HG03159 (cell line): Measurements from ENCODE around the gene OR12D3.
"Not testable (repeated sequence)": the region's sequence is repeated elsewhere in the genome, so short reads cannot be mapped to it uniquely, and the experiment has no call there.

Experiments
- ATAC-seq: cut with Tn5 transposase; IDR thresholded peaks from one replicate; pipeline ENCODE4 v1.9.1; 2021; ENCODE audit warnings: mild to moderate bottlenecking, moderate library complexity; ENCODE audit not compliant: unreplicated experiment

Gene OR12D3

GRCh38 chr6:29375191-29375590, at the start of gene OR12D3:
Gene OR12D3 (minus strand): TSS chr6:29375291. CDS start chr6:29375287, 4 bp downstream.
- no peak for ATAC-seq

DNA sequence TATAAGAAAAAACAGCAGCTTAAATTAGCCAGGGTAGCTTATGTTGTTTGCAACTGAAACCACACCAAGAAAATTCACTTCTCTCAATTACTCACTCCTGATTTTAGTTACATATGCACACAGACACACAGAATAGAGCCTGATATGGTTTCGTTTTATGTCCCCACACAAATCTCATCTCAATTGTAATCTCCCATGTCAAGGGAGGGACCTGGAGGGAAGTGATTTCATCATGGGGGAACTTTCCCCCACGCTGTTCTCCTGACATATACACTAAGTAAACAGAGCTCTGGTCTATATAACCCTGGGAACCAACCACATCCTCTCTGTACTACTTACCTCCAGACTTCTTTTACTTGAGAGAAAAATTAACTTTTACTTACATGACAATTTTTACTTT, 49.5 kb upstream of the OR12D3 start:
- no peak for ATAC-seq

GRCh38 chr6:29424168-29424567, 49.1 kb upstream of the OR12D3 start:
- ATAC-seq: no peak

- ATAC-seq: no peak
Observed at GRCh38 chr6:29419516-29419915, 44.4 kb upstream of the OR12D3 start.

DNA sequence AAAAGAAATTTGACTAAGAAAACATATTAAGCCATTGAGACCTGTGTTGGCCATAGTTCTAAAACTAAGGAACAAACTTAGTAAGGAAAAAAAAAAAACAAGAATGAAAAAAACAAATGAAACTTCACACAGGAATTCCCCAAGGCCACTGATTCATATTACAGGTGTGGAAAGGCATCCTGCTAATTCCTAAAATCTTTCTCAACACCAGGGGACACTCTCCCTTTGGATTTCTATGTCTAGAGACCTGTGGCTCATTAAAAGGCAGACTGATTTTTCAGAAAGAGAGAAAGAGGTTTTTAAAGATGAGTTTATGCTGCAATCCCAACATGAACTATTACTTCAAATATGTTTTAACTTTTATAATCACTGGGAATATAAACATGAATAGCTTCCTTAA, 39.5 kb upstream of the OR12D3 start, which contains the start of gene OR12D1:
Gene OR12D1 (plus strand): TSS at position 341 of the 400 bp plus-strand sequence.
- ATAC-seq: no peak

- no peak for ATAC-seq
Observed at GRCh38 chr6:29403801-29404200, 28.7 kb upstream of the OR12D3 start.

DNA sequence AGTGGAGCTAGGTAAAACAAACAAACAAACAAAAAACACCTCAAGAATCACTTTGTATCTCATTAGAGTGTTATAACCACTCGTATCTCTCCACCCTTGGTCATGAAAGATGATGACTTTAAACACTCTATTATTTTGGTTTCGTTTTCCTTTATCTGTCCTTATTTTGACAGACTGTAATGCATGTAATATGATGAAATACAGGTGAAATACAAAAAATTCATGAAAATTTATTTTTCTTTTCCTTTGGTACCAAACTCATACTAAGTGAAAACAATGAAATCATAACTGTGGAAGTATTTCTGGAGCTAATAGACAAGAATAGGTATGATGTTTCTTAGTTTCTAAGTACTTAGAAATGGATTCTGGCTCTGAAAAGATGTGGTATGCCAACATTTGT, 24.4 kb upstream of the OR12D3 start:
- ATAC-seq: no peak

DNA sequence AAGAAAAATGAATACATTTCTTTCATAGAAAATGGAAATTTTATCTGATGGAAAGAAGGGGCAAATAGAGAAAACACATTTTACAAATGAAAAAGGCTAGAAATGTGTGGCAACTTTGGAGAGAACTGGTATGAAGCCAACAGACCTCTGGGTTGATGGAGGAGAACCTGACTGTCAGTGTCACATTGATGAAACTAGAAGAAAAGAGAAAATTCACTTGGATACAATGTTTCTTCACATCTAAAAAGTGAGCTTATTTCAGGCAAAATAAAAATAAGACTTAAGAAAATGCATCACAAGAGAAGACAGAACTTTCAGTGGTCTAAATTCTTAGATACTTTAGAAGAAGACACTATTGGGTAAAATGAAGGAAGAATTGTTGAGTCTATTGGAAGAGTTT, 20.2 kb upstream of the OR12D3 start, which contains the start of gene OR12D2:
Gene OR12D2 (plus strand): TSS at position 301 of the 400 bp plus-strand sequence. CDS start 1,069 bp downstream, outside the sequence.
- ATAC-seq: no peak

DNA sequence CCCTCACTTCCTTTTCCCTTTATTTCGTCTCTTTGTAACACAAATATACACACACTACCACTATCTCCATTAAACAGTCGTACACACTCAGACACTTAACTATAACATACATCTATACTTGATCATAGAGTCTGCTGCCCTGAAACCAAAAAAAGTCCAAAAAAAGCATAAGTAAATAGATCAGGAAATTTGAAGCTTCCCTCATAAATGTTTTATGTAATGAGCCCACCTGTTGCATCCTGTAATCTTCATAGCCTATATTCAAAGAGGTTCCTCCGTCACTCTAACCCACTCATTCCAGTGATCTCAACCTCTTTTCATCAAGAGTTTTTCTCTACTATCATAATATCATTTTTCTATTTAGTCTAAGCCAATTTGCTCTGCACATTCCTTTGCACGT, 13.4 kb upstream of the OR12D3 start:
- ATAC-seq: no peak

GRCh38 chr6:29376003-29376402, 912 bp upstream of the OR12D3 start:
- no peak for ATAC-seq

GRCh38 chr6:29368765-29369164, 6.3 kb downstream of the OR12D3 start, which contains the start of gene OR5V1:
Gene OR5V1 (minus strand): TSS chr6:29368865. CDS start chr6:29356195, 12,670 bp downstream.
- ATAC-seq: no peak

GRCh38 chr6:29355603-29356002, 19.5 kb downstream of the OR12D3 start:
- ATAC-seq: no peak

DNA sequence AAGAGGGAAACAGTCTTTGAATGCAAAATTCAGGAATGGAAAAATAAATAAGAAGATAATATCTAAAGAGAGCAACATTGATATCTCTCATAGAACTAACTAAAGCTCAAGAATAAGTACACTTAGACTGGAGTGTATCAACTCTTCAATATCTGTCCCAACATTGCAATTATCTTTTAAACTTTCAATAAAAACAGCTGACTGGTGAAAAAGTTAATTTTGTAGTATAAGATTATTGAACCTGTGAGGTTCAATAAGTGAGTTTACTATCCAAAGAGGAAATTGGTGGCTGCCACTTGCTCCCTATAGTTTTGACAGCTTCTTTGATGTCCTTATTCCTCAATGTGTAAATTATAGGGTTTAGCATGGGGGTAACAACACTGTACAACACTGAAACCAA, 20.1 kb downstream of the OR12D3 start:
- no peak for ATAC-seq

DNA sequence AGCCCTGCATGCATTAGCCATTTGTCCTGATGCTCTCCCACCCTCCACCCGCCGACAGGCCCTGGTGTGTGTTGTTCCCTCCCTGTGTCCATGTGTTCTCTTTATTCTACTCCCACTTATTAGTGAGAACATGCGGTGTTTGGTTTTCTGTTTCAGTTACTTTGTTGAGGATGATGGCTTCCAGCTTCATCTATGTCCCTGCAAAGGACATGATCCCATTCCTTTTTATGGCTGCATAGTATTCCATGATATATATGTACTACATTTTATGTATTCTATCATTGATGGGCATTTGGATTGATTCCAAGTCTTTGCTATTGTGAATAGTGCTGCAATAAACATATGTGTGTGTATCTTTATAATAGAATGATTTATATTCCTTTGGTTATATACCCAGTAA, 25.7 kb downstream of the OR12D3 start:
- ATAC-seq: not testable (repeated sequence)

DNA sequence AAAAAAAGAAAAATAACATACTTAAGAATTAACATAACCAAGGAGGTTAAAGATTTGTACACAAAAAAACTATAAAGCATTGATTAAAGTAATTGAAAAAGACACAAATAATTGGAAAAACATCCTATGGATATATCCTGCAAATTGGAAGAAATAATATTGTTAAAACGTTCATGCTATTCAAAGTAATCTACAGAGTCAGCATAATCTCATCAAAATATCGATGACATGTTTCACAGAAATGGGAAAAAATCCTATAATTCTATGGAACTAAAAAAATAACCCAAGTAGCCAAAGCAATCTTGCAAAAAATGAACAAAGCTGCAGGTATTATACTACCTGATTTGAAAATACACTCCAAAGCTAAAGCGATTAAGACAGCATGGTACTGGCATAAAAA, 29.7 kb downstream of the OR12D3 start:
- no peak for ATAC-seq

DNA sequence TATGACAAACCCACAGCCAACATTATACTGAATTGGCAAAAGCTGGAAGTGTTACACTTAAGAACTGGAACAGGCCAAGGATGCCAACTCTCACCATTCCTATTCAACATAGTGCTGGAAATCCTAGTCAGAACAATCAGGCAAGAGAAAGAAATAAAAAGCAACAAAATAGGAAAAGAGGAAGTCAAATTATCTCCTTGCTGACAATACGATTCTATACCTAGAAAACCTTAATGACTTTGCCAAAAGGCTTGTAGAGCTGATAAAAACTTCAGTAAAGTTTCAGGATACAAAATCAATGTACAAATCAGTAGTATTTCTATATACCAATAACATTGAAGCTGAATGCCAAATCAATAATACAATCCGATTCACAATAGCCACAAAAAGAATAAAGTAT, 38.8 kb downstream of the OR12D3 start:
- no peak for ATAC-seq

- no peak for ATAC-seq
Observed at GRCh38 chr6:29332676-29333075, 42.4 kb downstream of the OR12D3 start.

- ATAC-seq: no peak
Observed at GRCh38 chr6:29325777-29326176, 49.3 kb downstream of the OR12D3 start.
